Bone marrow (tissue), 2 donors: ENCODE results near the gene BRME1.

ENCODE experiments used
- DNase-seq, 2 donors: peaks; one replicate each; lab custom pipeline; 2025; lab: John Stamatoyannopoulos, UW

Gene BRME1

DNA sequence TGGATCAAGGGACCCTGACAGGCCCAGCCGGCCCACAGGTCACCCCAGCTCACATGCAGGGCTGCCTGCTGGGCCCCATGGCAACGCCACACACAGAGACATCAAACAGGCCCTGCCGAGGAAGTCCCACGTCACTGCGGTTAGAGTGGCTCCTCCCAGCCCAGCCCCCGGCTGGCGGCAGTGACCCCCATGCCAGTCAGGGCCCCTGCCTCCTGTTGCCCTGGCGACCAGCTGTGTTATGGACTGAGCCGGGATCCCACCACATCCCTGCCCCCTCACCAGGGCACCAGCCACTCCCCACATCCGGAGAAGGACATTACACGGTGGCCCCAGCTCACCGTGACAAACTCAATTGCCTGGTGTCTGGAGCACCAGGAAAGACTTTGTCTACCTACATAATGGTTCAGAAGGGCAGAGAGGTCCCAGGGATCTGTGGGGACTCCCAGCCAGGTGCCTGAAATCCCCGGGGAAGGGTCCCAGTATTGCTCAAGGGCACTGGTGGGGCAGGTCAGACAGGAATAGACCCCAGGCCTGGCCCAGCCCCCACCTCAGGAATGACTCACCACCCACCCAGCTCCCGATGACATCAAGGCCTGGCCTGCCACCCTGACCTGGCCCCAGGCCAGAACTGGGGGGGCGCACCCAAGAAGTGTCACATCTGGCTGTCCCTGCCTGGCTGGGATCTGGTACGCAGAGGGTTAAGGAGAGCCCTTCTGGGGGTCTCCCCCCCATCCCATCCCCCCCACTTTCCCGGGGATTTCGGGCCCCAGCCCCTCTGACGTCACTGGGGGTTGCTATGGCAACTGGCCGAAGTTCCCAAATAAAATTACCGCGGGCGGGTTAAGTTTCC lies 59.1 kb downstream of the BRME1 start:
- peak; percentile 92 to 100 for DNase-seq

DNA sequence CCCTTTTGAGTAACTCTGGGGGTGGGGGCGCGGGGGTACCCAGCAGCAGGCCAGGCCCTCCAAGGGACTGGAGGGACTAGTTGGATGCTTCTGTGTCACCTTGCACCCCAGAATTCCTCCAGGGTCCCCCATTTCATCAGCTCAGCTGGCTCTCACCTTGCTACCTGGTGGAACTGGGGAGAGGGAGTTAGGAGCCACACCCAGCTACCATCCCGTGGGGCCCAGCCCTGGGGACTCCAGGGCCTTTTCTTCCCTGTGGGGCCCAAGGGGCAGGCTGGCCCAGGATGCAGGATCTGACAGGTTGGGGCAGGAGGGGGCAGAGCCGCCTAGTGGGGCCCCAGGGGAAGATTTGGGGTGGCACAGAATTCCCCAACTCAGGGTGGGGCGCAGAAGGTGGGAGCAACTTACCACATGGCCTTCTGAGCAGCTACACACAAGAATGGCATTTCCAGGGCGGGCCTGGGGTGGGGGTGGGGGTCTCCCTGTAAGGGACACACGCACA lies 61.7 kb downstream of the BRME1 start:
- DNase-seq = no peak

- DNase-seq = no peak
Measured at GRCh38 chr19:13843104-13843921, 62.6 kb downstream of the BRME1 start.

GRCh38 chr19:13842291-13843103 lies 63.4 kb downstream of the BRME1 start:
- DNase-seq = peak; percentile 33 to 85

DNA sequence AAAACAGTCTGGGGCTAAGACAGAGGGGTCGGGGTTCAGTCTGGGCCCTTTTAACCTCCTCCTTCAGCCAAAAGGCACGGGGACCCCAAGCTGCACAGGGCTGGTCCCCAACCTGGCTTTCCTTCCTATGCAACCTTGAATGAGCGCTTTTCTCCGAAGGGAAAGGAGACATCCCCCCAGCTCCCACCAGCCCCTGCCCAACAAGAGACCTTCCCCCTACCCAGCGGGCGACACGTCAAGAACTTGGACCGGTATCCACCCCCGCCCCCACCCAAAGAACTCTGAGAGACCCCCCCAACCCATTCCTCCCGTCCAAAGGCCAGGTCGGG lies 64.0 kb downstream of the BRME1 start:
- DNase-seq = no peak

DNA sequence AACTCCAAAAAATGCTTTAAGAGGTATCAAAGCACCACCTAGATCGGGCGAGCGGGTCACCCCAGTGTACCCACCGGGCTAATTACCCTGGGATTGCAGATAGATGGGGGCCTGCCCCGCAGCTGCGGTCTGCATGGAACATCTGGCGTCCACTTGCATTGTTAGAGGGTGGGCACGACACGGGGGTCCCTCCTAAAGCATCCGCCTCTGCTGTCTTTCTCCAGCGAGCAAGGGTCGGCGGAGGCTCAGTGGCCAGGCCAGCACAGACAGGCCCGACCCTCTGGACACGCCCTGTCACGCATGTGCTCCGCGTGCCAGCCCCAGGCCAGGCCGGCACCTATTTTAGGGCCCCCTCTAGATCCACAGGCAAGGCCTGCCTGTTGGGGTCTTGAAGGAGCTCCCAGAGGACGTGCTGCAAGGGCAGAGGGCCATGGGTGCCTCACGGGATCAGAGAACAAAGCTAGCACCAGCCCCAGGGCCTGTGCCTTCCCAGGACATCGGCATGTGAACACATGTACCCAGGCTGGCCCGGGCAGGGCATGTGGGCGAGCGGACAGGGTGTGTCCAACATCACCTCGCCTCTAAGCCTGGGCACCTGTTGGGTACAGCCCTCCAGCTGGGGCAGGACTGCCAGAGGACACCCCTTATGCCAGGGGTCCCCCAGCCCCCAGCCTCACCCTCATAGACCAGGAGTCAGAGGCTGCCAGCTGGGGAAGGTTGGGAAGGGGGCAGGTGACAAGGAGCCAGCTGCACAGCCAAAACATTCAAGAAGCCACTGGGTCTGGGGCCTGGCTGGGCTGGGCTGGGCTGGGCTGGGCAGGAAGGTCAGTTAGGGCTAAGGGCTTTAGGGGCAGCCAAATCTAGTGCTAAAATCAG lies 64.6 kb downstream of the BRME1 start:
- DNase-seq = peak in 1 of 2 donors; percentile 70

DNA sequence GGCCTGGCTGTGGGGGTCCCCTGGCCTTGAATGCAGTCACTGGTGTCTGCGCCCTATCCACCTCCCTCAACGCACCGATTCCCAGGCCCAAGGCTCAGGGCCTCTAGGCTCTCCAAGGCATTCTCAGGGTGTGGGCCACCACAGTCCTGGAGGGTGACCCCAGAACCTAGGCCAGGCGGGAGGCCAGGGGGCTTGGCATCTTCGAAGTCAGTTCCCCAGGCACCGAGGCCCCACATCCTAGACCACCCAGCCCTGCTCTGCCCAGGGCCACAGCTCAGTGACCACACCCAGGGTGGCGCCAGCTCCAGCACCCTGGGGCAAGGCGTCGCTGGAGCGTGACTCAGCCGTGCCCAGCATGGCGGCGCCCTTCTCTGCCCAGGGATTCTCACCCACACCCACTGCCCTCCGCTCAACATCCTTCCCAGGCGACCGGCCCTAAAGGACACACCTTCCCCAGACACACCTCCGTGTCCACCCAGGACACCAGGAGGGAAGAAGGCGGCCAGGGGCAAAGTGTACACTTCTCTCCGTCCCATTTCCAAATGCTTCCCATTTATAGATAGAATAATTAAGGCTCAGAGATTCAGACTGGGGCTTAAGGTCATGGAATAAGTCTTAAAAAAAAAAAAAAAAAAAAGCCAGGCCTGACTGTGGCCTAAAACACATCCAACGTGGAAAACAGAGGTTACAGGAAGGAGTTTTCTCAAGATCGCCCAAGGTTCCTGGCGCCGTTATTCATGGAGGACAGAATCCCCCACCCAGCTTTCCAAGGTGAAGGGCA lies 65.4 kb downstream of the BRME1 start:
- peak in 1 of 2 donors; percentile 81 for DNase-seq

DNA sequence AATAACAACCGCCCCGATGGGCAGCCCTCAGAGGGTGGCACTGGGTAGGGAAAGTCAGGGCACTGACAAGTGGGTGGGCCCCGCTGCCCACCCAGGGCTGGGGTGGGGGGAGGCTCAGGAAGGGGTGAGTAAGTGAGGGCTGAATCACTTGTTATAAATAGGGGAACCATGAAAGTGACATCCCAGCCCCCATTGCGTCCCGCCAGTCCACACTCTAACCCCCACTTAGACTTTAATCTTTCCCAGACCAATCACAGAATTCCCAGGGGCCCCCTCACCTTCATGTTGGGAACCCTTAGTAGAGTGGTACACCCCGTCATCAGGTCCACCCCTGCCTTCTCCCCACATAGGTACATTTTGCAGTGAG lies 66.0 kb downstream of the BRME1 start:
- peak in 1 of 2 donors; percentile 64 for DNase-seq

DNA sequence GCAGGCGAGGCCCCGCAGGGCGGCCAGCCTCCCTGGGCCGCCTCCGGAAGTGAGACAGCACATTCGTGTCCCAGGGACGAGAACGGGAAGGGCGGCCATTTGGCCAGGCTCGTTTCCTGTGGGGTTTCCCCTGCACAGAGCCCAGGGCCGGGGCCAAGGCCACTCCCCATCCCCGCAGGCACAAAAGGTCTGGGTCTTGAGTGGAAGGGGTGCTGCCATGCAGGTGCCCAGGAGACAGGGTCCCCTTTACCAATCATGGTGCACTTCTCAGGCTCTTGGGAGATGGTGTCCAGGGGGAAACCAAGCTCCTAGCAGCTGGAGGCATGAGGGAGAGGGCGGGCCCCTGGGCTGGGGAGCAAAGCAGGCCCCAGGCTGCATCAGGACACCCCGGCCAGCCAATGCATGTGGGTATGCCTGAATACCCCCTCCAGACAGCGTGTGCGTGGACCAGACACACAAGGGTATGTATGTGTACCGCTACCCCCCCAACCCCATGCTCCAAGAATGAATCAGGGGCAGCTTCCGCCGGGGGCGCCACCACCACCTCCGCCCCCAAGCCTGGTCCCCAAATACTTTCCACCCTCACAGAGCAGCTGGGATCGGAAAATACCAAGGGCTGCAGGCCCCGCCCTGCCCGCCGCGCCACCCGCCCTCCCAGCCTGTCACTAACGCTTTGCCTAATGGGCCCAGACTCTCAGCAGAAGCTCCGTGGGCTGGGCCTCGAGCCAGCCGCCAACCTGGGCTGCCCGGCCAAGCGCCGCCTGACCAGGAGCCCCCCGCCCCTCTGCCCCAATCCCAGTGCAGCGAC lies 66.6 kb downstream of the BRME1 start:
- DNase-seq = peak; percentile 70 to 82

DNA sequence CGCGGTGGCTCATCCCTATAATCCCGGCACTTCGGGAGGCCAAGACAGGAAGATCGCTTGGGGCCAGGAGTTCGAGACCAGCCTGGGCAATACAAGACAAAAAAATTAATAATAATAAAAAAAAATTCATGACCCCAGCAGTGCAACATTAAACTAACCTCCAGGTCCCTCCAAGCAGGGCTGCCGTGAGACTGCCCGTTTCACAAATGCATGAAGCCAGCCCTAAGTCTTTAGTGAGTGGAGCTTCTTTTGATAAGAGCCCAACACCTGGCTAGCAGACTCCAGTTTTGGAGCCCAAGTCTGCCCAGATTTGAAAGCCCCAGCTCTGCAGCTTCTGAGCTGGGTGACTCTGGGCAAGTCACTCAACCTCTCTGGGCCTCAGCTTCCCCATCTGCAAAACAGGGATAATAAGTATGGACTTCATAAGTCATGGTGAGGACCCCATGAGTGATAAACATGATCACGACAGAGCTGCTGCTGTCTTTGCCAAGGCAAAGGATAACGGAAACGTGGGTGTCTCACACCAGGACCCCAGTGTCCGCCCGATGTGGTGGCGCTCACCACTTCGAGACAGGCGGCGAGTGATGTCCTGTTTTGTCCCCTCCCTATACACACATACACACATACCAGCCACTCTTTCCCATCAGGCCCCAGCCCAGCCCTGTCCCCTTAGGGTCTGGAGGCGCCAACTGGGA lies 67.3 kb downstream of the BRME1 start:
- no peak for DNase-seq

GRCh38 chr19:13835791-13836723 lies 69.9 kb downstream of the BRME1 start:
- DNase-seq = peak in 1 of 2 donors; percentile 55

DNA sequence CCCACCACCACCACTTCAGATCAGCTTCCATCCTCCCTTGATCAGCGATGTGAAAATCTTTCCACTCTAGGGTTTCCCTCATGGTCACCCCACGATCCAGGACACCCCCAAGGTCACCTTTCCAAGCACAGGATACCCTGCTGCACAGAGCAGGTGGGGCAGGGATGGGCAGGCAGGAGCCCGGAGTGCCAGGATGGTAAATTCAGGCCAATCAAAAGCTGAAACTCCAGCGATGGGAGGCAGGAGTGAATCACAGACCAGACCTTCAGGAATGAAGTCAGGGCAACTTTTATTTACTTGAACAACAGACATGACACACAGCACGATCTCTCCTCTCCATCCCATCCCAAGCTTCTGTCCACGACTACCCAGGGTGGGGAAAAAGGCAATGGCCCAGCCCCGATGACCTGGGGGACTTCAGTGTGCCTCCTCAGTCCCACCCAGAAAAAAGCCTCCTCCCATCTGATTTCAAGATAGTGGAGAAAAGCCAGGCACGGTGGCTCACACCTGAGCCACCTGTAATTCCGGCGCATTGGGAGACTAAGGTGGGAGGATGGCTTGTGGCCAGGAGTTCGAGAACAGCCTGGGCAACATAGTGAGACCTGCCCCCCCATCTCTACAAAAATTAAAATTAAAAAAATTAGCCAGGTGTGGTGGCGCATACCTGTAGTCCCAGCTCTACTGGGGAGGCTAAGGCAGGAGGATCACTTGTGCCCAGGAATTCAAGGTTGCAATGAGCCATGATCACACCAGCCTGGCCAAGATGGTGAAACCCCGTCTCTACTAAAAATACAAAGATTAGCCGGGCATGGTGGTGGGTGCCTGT lies 71.5 kb downstream of the BRME1 start:
- DNase-seq = no peak

DNA sequence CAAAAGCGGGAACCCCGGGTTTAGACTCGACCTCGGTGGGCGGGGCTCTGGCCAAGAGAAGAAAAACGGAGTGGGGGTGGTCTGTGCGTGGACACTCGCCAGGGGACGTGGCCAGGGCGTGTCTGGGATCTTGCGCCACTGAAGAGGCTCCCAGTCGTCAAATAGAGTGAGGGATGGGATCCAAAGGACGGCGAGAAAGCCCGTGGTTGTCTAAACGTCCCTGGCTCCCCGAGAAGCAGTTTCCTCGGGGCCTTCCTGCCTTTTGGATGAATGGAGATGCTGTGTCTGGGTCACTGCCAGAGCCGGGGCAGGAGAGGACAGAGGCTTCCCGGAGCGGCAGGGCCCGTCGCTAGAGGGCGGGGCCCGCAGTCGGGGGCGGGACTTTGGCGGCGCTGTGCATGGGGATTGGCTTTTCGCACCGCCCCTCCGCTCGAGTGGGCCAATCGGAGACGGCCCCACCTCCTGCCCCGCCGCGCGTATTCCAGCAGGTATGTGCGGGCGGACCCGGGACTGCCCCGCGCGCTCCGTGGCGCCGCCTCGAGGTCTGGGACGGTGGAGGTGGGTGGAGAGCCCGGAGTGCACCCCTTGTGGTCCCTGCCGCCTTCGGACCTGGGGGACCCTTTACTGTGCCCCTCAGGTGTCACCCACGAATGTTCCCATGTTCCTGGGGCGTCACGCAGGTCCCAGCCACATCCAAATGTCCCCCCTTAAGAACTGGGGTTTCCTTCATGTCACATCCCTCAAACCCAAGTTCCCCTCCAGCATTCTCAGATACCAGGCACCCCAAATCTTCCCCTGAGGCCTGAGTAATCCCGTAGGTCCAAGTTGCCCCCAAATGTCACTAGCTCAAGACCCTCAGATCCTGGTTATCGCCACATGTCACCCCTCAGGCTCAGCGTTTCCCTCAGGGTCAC lies 72.3 kb downstream of the BRME1 start:
- peak; percentile 71 to 76 for DNase-seq
